NCI-H2107 treated with DMSO at 0.1 percent for 48 hours (cell line): ENCODE results near the gene CDKN2C.

Experiments used
- DNase-seq: peaks from one replicate; lab custom pipeline; 2025; ENCODE audit not compliant: unreplicated experiment; lab: John Stamatoyannopoulos, UW

CDKN2C gene

GRCh38 chr1:50959913-50960844 lies 9.9 kb upstream of the CDKN2C start, which contains the start of gene FAF1:
FAF1 (minus strand) TSS chr1:50960267; CDS start chr1:50959811, 456 bp downstream.
- peak; percentile 95 for DNase-seq

DNA sequence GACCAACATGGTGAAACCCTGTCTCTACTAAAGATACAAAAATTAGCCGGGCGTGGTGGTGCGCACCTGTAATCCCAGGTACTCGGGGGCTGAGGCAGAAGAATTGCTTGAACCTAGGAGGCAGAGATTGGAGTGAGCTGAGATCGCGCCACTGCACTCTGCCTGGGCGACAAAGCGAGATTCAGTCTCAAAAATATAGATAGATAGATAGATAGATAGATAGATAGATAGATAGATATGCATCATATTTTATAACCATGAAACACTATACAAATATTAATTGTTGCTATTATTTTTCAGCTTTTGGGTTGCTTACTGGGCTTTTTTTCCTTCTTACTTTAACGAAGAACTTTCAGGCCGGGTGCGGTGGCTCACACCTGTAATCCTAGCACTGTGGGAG lies 5.2 kb upstream of the CDKN2C start:
- DNase-seq = no peak

GRCh38 chr1:50966991-50967390 lies 3.1 kb upstream of the CDKN2C start:
- DNase-seq = no peak

- peak; percentile 79 for DNase-seq
Observed at GRCh38 chr1:50967416-50968157, 2.5 kb upstream of the CDKN2C start.

GRCh38 chr1:50968158-50968820 lies 1.8 kb upstream of the CDKN2C start:
- DNase-seq = peak; percentile 70

- no peak for DNase-seq
Observed at GRCh38 chr1:50968821-50969610, 1.0 kb upstream of the CDKN2C start.

DNA sequence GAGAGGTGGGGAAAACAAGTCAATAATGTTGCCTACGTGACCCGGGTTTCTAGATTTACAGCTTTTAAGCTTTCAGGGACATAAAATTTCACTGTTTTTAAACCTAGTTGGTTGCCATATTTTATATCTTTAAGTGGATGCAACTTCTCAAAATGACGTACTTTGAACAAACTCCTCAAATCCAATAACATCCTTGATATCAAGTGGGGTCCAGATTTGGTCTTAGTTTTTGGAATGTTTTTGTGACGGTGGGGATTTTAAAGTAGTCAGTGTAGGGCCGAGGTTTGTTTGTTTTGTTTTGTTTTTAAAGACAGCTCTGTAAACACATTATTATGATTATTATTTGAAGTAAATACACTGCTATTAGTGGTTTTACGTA lies 453 bp downstream of the CDKN2C start:
- DNase-seq = peak; percentile 92

DNA sequence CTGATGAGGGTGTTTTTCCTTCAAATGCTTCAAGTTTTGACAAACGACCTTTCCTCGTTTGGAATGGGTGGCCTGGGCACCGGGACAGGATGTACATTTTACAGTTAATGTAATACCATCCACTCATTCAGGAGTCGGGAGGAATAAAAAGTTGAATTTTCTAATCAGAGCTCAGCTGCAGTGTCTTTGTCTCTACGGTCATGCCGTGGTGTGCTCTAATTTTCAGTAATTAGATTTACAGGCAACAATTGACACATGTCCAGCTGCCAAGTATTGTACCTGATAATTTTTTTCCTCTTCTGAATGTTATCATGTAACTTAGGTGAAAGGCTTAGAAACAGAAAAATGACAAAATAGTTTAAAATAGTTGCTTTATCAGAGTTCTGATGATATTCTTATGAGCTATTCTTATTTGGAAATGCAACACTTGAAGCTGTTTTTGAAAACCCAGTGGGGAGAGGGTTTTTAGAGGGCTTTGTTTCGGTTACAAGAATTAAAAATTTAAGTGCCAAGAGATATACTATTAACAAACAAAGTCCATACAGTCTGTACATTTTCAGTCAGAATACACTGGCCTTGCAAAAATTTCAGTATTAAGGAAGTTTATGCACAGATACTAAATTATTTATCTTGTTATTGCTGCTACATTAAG lies 1.0 kb downstream of the CDKN2C start:
- DNase-seq = peak; percentile 69

- no peak for DNase-seq
Observed at GRCh38 chr1:50971748-50972305, 1.8 kb downstream of the CDKN2C start.

- no peak for DNase-seq
Observed at GRCh38 chr1:50972766-50973165, 2.7 kb downstream of the CDKN2C start.

- DNase-seq = no peak
Observed at GRCh38 chr1:50973255-50973654, 3.2 kb downstream of the CDKN2C start.

DNA sequence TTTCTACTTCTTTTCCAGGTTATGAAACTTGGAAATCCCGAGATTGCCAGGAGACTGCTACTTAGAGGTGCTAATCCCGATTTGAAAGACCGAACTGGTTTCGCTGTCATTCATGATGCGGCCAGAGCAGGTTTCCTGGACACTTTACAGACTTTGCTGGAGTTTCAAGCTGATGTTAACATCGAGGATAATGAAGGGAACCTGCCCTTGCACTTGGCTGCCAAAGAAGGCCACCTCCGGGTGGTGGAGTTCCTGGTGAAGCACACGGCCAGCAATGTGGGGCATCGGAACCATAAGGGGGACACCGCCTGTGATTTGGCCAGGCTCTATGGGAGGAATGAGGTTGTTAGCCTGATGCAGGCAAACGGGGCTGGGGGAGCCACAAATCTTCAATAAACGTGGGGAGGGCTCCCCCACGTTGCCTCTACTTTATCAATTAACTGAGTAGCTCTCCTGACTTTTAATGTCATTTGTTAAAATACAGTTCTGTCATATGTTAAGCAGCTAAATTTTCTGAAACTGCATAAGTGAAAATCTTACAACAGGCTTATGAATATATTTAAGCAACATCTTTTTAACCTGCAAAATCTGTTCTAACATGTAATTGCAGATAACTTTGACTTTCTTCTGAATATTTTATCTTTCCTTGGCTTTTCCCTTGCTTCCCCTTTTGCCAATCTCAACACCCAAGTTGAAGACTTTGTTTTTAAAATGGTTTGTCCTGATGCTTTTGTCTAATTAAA lies 4.0 kb downstream of the CDKN2C start:
- peak; percentile 72 for DNase-seq

DNA sequence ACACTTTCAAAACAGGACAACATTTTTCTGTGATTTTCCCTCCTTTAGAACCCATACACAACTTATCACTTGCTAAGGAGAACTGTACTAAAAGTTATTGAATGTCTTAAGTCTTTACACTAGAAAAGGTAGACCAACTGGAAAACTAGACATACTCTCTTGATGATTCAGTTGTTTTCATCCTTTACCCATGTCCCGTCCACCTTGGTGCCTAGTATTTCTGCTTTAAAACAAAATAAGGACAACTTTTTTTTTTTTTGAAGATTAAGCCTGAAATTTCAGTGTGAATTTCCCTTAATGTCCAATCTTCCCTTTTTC lies 4.5 kb downstream of the CDKN2C start:
- peak; percentile 85 for DNase-seq

DNA sequence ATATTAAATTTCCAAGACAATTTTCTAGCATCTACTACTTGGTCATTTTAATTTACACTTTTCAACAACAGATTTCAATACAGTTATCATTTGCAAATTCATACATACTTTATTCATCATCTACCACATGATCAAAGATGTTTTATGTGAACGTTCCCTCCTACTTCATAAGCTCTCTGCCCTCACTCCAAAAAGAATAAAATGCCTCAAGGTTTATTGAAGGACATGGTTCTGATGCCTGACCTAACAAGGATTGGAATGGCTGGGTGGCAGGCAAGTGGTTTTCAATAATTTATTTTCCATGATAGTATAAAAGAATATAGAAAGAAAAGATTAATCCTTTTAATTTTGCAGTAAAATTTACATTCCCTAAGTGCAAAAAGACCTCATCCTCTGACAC lies 5.4 kb downstream of the CDKN2C start:
- DNase-seq = peak; percentile 75

- peak; percentile 95 for DNase-seq
Observed at GRCh38 chr1:50976111-50976889, 6.3 kb downstream of the CDKN2C start.

GRCh38 chr1:50976890-50977574 lies 7.0 kb downstream of the CDKN2C start:
- peak; percentile 94 for DNase-seq

- DNase-seq = no peak
Observed at GRCh38 chr1:50977575-50978143, 7.6 kb downstream of the CDKN2C start.
